Osteoblast (primary cell): ENCODE data around the gene POU2F2. TPM values are rescaled to one million over a fixed set of nuclear protein-coding genes. Genes with fewer than 3 reads are reported as not detected.
A peak's percentile ranks its signal among the peaks of the same experiment; 100 is the strongest.

Source experiments
- DNase-seq: peaks from one replicate; pipeline ENCODE4 v3.0.0; 2011; ENCODE audit warnings: low spot score, mixed read lengths; ENCODE audit not compliant: insufficient read length; ENCODE audit errors: missing footprints
- H2AFZ ChIP-seq: 2 replicates; pipeline ENCODE4 v1.6.0; 2011; ENCODE audit warnings: mild to moderate bottlenecking, low read length
- H3K27ac ChIP-seq: 2 replicates; pipeline ENCODE4 v1.5.1; 2011; ENCODE audit warnings: mild to moderate bottlenecking, low read depth, low read length, moderate library complexity
- H3K27me3 ChIP-seq: 2 replicates; pipeline ENCODE4 v1.6.0; 2012; ENCODE audit warnings: mild to moderate bottlenecking, control low read depth, inconsistent platforms, low read length, moderate library complexity; ENCODE audit not compliant: insufficient read depth
- H3K36me3 ChIP-seq: 2 replicates; pipeline ENCODE4 v1.5.1; 2011; ENCODE audit warnings: mild to moderate bottlenecking, low read length, control low read depth, moderate library complexity; ENCODE audit not compliant: insufficient read depth
- H3K4me1 ChIP-seq: 2 replicates; pipeline ENCODE4 v1.5.1; 2011; ENCODE audit warnings: mild to moderate bottlenecking, low read length, control low read depth, moderate library complexity; ENCODE audit not compliant: insufficient read depth
- H3K4me2 ChIP-seq: 2 replicates; pipeline ENCODE4 v1.6.0; 2011; ENCODE audit warnings: mild to moderate bottlenecking, low read length; ENCODE audit not compliant: insufficient read depth
- H3K4me3 ChIP-seq: fragments of 200-600 bp; sonication (generic); 3 replicates; pipeline ENCODE4 v1.5.1; 2012; ENCODE audit warnings: mild to moderate bottlenecking, low read length, inconsistent platforms; ENCODE audit not compliant: insufficient read depth
- H3K79me2 ChIP-seq: 2 replicates; pipeline ENCODE4 v1.6.0; 2012; ENCODE audit warnings: mild to moderate bottlenecking, low read length, control low read depth, inconsistent platforms; ENCODE audit not compliant: insufficient read depth
- H3K9me3 ChIP-seq: 2 replicates; pipeline ENCODE4 v1.5.1; 2011; ENCODE audit warnings: low read depth, low read length, control low read depth
- H4K20me1 ChIP-seq: 2 replicates; pipeline ENCODE4 v1.6.0; 2012; ENCODE audit warnings: mild to moderate bottlenecking, low read length, control low read depth; ENCODE audit not compliant: insufficient read depth
- total RNA-seq: library from RNA; depleted of rRNA; stranded (reverse); fragments of >200 nt; gene quantifications from 2 replicates; pipeline ENCODE4 v1.2.3, GENCODE V29; 2012
- TF ChIP-seq, protein P1 (sequence below): IDR thresholded peaks from 2 replicates; pipeline ENCODE4 v1.5.1; 2011; ENCODE audit warnings: mild to moderate bottlenecking, low read depth, low read length, moderate library complexity; ENCODE audit errors: extremely low read depth

Gene POU2F2
- total RNA-seq, 1 donor, result under 0.01 TPM

- Histone ChIP-seq H2AFZ (no peak overlapping the region), H3K9me3 (no peaks in the 10 kb centered on the region), H3K79me2 (no peaks in the 10 kb centered on the region), H3K27me3 (peaks cover 77% of the 10 kb centered on the region), H3K4me3 (no peak overlapping the region), H3K4me2 (no peak overlapping the region), H4K20me1 (no peaks in the 10 kb centered on the region), H3K36me3 (no peaks in the 10 kb centered on the region), H3K4me1 (no peaks in the 10 kb centered on the region), H3K27ac (no peak overlapping the region)
- peak; percentile 78 for DNase-seq
- TF ChIP-seq, protein P1, sequence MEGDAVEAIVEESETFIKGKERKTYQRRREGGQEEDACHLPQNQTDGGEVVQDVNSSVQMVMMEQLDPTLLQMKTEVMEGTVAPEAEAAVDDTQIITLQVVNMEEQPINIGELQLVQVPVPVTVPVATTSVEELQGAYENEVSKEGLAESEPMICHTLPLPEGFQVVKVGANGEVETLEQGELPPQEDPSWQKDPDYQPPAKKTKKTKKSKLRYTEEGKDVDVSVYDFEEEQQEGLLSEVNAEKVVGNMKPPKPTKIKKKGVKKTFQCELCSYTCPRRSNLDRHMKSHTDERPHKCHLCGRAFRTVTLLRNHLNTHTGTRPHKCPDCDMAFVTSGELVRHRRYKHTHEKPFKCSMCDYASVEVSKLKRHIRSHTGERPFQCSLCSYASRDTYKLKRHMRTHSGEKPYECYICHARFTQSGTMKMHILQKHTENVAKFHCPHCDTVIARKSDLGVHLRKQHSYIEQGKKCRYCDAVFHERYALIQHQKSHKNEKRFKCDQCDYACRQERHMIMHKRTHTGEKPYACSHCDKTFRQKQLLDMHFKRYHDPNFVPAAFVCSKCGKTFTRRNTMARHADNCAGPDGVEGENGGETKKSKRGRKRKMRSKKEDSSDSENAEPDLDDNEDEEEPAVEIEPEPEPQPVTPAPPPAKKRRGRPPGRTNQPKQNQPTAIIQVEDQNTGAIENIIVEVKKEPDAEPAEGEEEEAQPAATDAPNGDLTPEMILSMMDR, result no peak
These were observed 19.8 kb upstream of the POU2F2 start for GRCh38 chr19:42151782-42152684.

DNA sequence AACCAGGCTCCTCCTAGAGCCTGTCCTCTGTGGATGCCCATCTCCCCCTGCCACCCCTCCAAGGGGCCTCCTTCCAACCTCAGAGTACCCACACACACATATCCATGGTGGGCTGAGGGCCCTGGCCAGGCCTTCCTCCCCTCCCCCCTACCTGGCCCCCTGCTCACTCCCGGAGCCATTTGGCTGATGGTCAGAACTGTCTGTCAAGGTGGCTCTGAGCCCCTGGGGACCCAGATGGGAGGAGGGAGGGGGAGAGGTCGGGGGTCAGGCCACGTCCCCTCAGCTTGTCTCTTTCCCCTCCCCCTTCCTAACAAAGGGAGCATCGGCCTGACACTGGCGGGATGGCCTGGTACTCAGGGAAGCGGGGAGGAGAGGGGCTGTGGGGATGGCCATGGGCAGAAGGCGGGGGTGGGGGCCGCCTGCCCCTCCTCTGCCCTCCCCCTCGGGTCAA lies 18.7 kb upstream of the POU2F2 start:
- Histone ChIP-seq H3K4me1 (no peaks in the 10 kb centered on the region), H4K20me1 (no peaks in the 10 kb centered on the region), H3K79me2 (no peaks in the 10 kb centered on the region), H3K4me3 (no peak overlapping the region), H3K36me3 (no peaks in the 10 kb centered on the region), H3K4me2 (no peak overlapping the region), H3K27me3 (peaks cover 74% of the 10 kb centered on the region), H2AFZ (no peak overlapping the region), H3K9me3 (no peaks in the 10 kb centered on the region), H3K27ac (no peak overlapping the region)
- peak; percentile 59 for DNase-seq
- TF ChIP-seq, protein P1, result no peak

DNA sequence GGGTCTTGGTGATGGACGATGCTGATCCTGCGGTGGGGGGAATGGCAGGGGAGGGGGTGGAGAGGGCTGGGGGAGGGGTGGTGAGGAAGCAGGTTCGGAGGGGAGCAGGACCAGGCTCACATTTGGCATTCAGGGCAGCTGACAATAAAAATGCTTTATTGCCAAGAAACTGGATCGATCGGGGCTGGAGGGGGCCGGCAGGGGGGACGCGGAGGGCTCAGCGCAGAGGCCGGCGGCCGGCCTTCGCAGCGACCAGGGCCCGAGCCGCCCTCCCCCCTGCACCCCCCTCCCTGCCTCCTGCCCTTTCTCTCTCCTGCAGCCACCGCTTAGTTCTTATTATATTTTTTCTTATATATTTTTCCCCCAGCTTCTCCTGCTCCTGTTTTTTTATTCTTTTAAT lies 18.1 kb upstream of the POU2F2 start:
- no peaks in the 10 kb centered on the region for H3K36me3 ChIP-seq
- H3K9me3 ChIP-seq, result no peaks in the 10 kb centered on the region
- H2AFZ ChIP-seq, result no peak overlapping the region
- no peaks in the 10 kb centered on the region for H3K79me2 ChIP-seq
- no peak overlapping the region for H3K4me2 ChIP-seq
- H3K4me3 ChIP-seq, result no peak overlapping the region
- no peaks in the 10 kb centered on the region for H4K20me1 ChIP-seq
- H3K4me1 ChIP-seq, result no peaks in the 10 kb centered on the region
- no peak overlapping the region for H3K27ac ChIP-seq
- peak; percentile 69 for DNase-seq
- TF ChIP-seq, protein P1, result no peak
- H3K27me3 ChIP-seq, result peaks cover 70% of the 10 kb centered on the region

GRCh38 chr19:42149447-42150202 lies 17.4 kb upstream of the POU2F2 start:
- no peaks in the 10 kb centered on the region for H3K36me3 ChIP-seq
- no peak overlapping the region for H3K4me3 ChIP-seq
- H3K79me2 ChIP-seq, result no peaks in the 10 kb centered on the region
- TF ChIP-seq, protein P1, result no peak
- no peaks in the 10 kb centered on the region for H4K20me1 ChIP-seq
- H3K4me2 ChIP-seq, result no peak overlapping the region
- no peak overlapping the region for H3K27ac ChIP-seq
- DNase-seq, result peak; percentile 50
- peaks cover 66% of the 10 kb centered on the region for H3K27me3 ChIP-seq
- H2AFZ ChIP-seq, result no peak overlapping the region
- H3K9me3 ChIP-seq, result no peaks in the 10 kb centered on the region
- H3K4me1 ChIP-seq, result no peaks in the 10 kb centered on the region
